Measurements from ENCODE around the gene VWDE. TPM values are rescaled to one million over a fixed set of nuclear protein-coding genes. Genes with fewer than 3 reads are reported as not detected.
"Not testable (repeated sequence)": the region's sequence is repeated elsewhere in the genome, so short reads cannot be mapped to it uniquely, and the experiment has no call there.

Gene VWDE
- 10 to 100 TPM; 11.8 to 12.1 TPM for total RNA-seq
- polyA plus RNA-seq (2013, experiment 1 of 2) = 0.82 TPM
- 0.46 TPM for polyA plus RNA-seq (2013, experiment 2 of 2)
- long read RNA-seq, experiment 1, partial matches to known transcripts = 2 of 2 reads
- long read RNA-seq, experiment 1, other reads (novel, unspliced or antisense) = 0 of 2 reads
- long read RNA-seq, experiment 2, full-length matches to known transcripts = 6 of 17 reads
- long read RNA-seq, experiment 2, partial matches to known transcripts = 7 of 17 reads
- long read RNA-seq, experiment 2, other reads (novel, unspliced or antisense) = 4 of 17 reads
- long read RNA-seq, experiment 3, full-length matches to known transcripts = 2 of 15 reads
- long read RNA-seq, experiment 3, partial matches to known transcripts = 4 of 15 reads
- long read RNA-seq, experiment 3, other reads (novel, unspliced or antisense) = 9 of 15 reads
- long read RNA-seq, experiment 4, partial matches to known transcripts = 3 of 3 reads
- long read RNA-seq, experiment 4, other reads (novel, unspliced or antisense) = 0 of 3 reads

DNA sequence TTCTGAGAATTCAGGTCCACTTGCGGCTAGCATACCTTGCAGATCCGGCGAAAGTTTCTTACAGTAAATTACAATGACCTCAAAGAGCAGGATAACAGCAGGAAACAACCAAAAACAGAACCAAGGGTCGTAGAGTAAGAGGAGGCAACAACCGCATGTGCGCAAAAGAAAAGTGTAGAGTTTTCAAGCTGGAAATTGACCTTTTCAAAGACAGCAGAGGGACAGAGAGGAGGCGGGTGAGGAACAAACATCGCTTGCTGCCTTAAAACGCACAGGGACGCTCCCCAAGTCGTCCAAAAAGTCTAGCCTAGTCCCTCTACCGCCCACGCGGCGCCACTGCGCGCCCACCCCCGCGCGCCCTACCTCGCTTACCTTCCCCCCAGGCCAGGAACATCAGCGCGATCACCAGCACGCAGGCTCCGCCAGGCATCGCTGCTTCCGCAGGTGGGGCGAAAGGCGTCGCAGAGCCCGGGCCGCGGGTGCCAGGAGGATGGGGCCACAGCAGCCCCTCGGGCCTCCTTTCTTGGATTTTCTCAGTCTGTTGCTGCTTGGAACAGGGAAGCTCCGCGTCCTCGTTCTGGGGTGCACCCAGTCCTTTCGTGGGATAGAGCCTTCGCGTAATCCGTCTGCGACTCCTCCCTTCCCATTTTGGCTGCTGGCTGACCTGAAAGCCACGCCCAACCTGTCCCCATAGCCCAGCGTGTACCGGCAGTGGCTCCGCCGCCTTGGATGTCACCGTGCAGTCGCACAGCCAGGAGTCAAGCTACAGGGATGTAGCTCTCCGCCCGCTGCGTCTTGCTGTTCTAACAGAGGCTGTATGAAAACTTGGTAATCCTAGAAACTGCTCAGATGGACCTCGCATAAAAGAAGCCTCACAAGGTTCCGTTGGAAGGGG lies at the start of gene VWDE:
TSS of gene VWDE (minus strand) at position 579 of the 895 bp plus-strand sequence. CDS start at position 430, 149 bp downstream.
- H3K4me1 ChIP-seq (ENCODE audit: control insufficient read depth, insufficient read depth, low read length) = no peaks in the 10 kb centered on the region
- H3K27me3 ChIP-seq (ENCODE audit: control insufficient read depth, insufficient read depth, low read length, poor library complexity, severe bottlenecking) = peaks cover 23% of the 10 kb centered on the region
- peaks cover 2% of the 10 kb centered on the region for H3K36me3 Mint-ChIP-seq (ENCODE audit: low read depth)
- H3K27ac ChIP-seq (ENCODE audit: low read depth, low read length) = no peak within 1 kb of the TSS
- peaks cover 21% of the 10 kb centered on the region for H3K27me3 Mint-ChIP-seq (ENCODE audit: insufficient read depth)
- WGBS, 2 experiments (ENCODE audit: insufficient coverage in 1 of 2, insufficient read length in 1 of 2) = 1 to 2% methylated on average over 35 to 54 of the region's 54 CpGs
- peak within 1 kb of the TSS; percentile 82 for H3K4me3 Mint-ChIP-seq
- peak; percentile 94 for DNase-seq
- peak within 1 kb of the TSS; percentile 78 for H3K27ac Mint-ChIP-seq
- peak within 1 kb of the TSS; percentile 32 for H3K9ac ChIP-seq (ENCODE audit: extremely low read depth, low read length, poor library complexity, severe bottlenecking)
- no peaks in the 10 kb centered on the region for H3K36me3 ChIP-seq (ENCODE audit: control insufficient read depth, insufficient read depth, low read length)
- TF ChIP-seq, protein P1, sequence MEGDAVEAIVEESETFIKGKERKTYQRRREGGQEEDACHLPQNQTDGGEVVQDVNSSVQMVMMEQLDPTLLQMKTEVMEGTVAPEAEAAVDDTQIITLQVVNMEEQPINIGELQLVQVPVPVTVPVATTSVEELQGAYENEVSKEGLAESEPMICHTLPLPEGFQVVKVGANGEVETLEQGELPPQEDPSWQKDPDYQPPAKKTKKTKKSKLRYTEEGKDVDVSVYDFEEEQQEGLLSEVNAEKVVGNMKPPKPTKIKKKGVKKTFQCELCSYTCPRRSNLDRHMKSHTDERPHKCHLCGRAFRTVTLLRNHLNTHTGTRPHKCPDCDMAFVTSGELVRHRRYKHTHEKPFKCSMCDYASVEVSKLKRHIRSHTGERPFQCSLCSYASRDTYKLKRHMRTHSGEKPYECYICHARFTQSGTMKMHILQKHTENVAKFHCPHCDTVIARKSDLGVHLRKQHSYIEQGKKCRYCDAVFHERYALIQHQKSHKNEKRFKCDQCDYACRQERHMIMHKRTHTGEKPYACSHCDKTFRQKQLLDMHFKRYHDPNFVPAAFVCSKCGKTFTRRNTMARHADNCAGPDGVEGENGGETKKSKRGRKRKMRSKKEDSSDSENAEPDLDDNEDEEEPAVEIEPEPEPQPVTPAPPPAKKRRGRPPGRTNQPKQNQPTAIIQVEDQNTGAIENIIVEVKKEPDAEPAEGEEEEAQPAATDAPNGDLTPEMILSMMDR (conservative IDR thresholded peaks at IDR 0.05) = peak; percentile 42
- no peaks in the 10 kb centered on the region for H3K9me3 ChIP-seq (ENCODE audit: control insufficient read depth, low read length)
- H3K9me3 Mint-ChIP-seq = peaks cover 5% of the 10 kb centered on the region
- H3K4me1 Mint-ChIP-seq = peaks cover 12% of the 10 kb centered on the region
- H3K4me3 ChIP-seq (ENCODE audit: low read length) = peak within 1 kb of the TSS; percentile 92

DNA sequence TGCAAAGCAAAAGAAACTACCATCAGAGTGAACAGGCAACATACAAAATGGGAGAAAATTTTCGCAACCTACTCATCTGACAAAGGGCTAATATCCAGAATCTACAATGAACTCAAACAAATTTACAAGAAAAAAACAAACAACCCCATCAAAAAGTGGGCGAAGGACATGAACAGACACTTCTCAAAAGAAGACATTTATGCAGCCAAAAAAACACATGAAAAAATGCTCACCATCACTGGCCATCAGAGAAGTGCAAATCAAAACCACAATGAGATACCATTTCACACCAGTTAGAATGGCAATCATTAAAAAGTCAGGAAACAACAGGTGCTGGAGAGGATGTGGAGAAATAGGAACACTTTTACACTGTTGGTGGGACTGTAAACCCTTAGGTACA lies 49.5 kb upstream of the VWDE start:
- not testable (repeated sequence) for H3K4me3 ChIP-seq (ENCODE audit: low read length); H3K9me3 ChIP-seq (ENCODE audit: control insufficient read depth, low read length); H3K27ac ChIP-seq (ENCODE audit: low read depth, low read length); H3K27me3 ChIP-seq (ENCODE audit: control insufficient read depth, insufficient read depth, low read length, poor library complexity, severe bottlenecking); H3K27me3 Mint-ChIP-seq (ENCODE audit: insufficient read depth); DNase-seq; H3K4me3 Mint-ChIP-seq; H3K9me3 Mint-ChIP-seq; H3K27ac Mint-ChIP-seq; H3K4me1 Mint-ChIP-seq; H3K9ac ChIP-seq (ENCODE audit: extremely low read depth, low read length, poor library complexity, severe bottlenecking); H3K36me3 Mint-ChIP-seq (ENCODE audit: low read depth); H3K36me3 ChIP-seq (ENCODE audit: control insufficient read depth, insufficient read depth, low read length); H3K4me1 ChIP-seq (ENCODE audit: control insufficient read depth, insufficient read depth, low read length)
- no CpG with 5 or more reads among the region's 2 CpGs for WGBS, 2 experiments (ENCODE audit: insufficient coverage in 1 of 2, insufficient read length in 1 of 2)

DNA sequence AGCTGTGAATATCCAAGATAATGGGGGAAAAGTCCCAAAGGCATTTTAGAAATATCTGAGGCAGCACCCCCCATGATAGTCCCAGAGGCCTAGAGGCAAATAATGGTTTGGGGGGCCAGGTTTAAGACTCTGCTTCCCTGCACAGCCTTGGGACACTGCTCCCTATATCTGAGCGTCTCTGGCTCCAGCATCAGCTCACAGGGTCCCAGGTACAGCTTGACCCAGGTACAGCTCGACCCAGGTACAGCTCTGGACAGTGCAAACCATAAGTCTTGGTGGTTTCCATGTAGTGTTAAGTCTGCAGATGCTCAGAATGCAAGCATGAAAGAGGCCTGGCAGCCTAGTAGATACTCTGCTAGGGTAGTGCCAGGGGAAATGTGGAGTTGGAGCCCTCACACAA lies 47.0 kb upstream of the VWDE start:
- H3K36me3 ChIP-seq (ENCODE audit: control insufficient read depth, insufficient read depth, low read length) = no peaks in the 10 kb centered on the region
- WGBS, 2 experiments (ENCODE audit: insufficient coverage in 1 of 2, insufficient read length in 1 of 2) = 54 to 74% methylated on average over 2 of the region's 2 CpGs
- H3K4me3 ChIP-seq (ENCODE audit: low read length) = no peak overlapping the region
- Mint-ChIP-seq H3K27ac (no peak overlapping the region), H3K27me3 (ENCODE audit: insufficient read depth) (no peaks in the 10 kb centered on the region), H3K4me1 (no peaks in the 10 kb centered on the region), H3K36me3 (ENCODE audit: low read depth) (no peaks in the 10 kb centered on the region), H3K9me3 (peaks cover 8% of the 10 kb centered on the region), H3K4me3 (no peak overlapping the region)
- H3K9ac ChIP-seq (ENCODE audit: extremely low read depth, low read length, poor library complexity, severe bottlenecking) = no peak overlapping the region
- no peaks in the 10 kb centered on the region for H3K27me3 ChIP-seq (ENCODE audit: control insufficient read depth, insufficient read depth, low read length, poor library complexity, severe bottlenecking)
- no peaks in the 10 kb centered on the region for H3K9me3 ChIP-seq (ENCODE audit: control insufficient read depth, low read length)
- DNase-seq = no peak
- H3K4me1 ChIP-seq (ENCODE audit: control insufficient read depth, insufficient read depth, low read length) = no peaks in the 10 kb centered on the region
- no peak overlapping the region for H3K27ac ChIP-seq (ENCODE audit: low read depth, low read length)
- TF ChIP-seq, protein P1 (conservative IDR thresholded peaks at IDR 0.05) = no peak
